Heart right ventricle (tissue), 16 donors: ENCODE results near the gene NPAS3. TPM values are rescaled to one million over a fixed set of nuclear protein-coding genes. Genes with fewer than 3 reads are reported as not detected.

Source experiments
- ATAC-seq, 8 donors: fragments of 200-7000 bp; cut with Tn5 transposase; one replicate each; pipeline ENCODE4 v1.9.1; 2020; ENCODE audit warnings: mild to moderate bottlenecking in 8 of 8, moderate library complexity in 8 of 8, moderate number of reproducible peaks in 1 of 8
- DNase-seq, 2 donors: peaks; one replicate each; pipeline ENCODE4 v3.0.0-alpha.2; 2020
- H3K27ac ChIP-seq, 10 donors: fragments of 200-600 bp; sonication (generic) in 2 of 10; one replicate each; pipeline versions ENCODE4 v1.5.0 to v1.8.0; 2020 to 2022; ENCODE audit warnings: mild to moderate bottlenecking in 3 of 10
- H3K27me3 ChIP-seq, 7 donors: fragments of 200-600 bp; one replicate each; pipeline ENCODE4 v1.8.0; 2021 to 2022; ENCODE audit warnings: mild to moderate bottlenecking in 2 of 7
- H3K36me3 ChIP-seq, 9 donors: fragments of 200-600 bp; sonication (generic) in 1 of 9; one replicate each; pipeline versions ENCODE4 v1.5.0 to v1.8.0; 2020 to 2022; ENCODE audit warnings: mild to moderate bottlenecking in 2 of 9
- H3K4me1 ChIP-seq, 9 donors: fragments of 200-600 bp; sonication (generic) in 1 of 9; one replicate each; pipeline versions ENCODE4 v1.5.0 to v1.8.0; 2020 to 2022; ENCODE audit warnings: mild to moderate bottlenecking in 4 of 9
- H3K4me3 ChIP-seq, 10 donors: fragments of 200-600 bp; sonication (generic) in 2 of 10; one replicate each; pipeline versions ENCODE4 v1.5.0 to v1.8.0; 2020 to 2022; ENCODE audit warnings: mild to moderate bottlenecking in 7 of 10, moderate library complexity in 2 of 10
- H3K9me3 ChIP-seq, 11 donors: fragments of 200-600 bp in 10 of 11; sonication (generic) in 2 of 11; one replicate each; pipeline versions ENCODE4 v1.5.0 to v1.8.0; 2013 to 2022; ENCODE audit warnings: mild to moderate bottlenecking in 2 of 11, control low read depth in 1 of 11, moderate library complexity in 1 of 11
- CTCF ChIP-seq, 9 donors: fragments of 200-600 bp; sonication (generic) in 2 of 9; IDR thresholded peaks; one replicate each; pipeline versions ENCODE4 v1.5.0 to v1.8.0; 2021 to 2022; ENCODE audit warnings: antibody characterized with exemption in 9 of 9, mild to moderate bottlenecking in 5 of 9, moderate library complexity in 1 of 9
- WGBS, 2 donors: extraction: QIAGEN DNeasy Blood & Tissue Kit; methylation state at CpG; one replicate each; pipeline ENCODE4 v1.1.7; 2013; ENCODE audit warnings: inconsistent platforms in 1 of 2; 5-methylcytosine and 5-hydroxymethylcytosine counted together
- intact Hi-C, 10 donors: fragments of 100-400 bp; cut with DNase I; formaldehyde crosslinking; loops; one replicate each; pipeline versions ENCODE4 v1.11.1 to v1.14.2; 2022
- polyA plus RNA-seq, 2 donors: library from polyadenylated mRNA; stranded (reverse); fragments of 200-250 nt; gene quantifications; one replicate each; pipeline ENCODE4 v1.2.3, GENCODE V29; 2013
- total RNA-seq, 10 donors: library from RNA; stranded (reverse); fragmentation: NEBNext Ultra II Directional in 3 of 10; extraction: Animal tissue kit (Norgen Biotek cat#: 25700) in 3 of 10; gene quantifications; one replicate each; pipeline versions ENCODE4 v1.2.1 to v1.2.4, GENCODE V29; 2021 to 2023
- donor health status: Arrhythmogenic right ventricular cardiomyopathy.
- donor health status: ischemic (EF 13 %, LVEDD 7.1; RV severe dilation, severe dysfunction).
- donor health status: healthy with polysubstance abuse.
- donor health status: DM: no; HTN: yes; CAD: no.
- donor health status: DM: no; HTN: no; CAD: no.
- donor health status: ischemic (EF 25% LVEDD 6.9; RV normal size, moderate dysfunction).
- donor health status: ischemic (EF 25% LVEDD 5.7; RV mildly dilated, moderate dysfunction).
- donor health status: healthy.
- donor health status: DM: yes; HTN: yes; CAD: no.
- donor health status: Ischemic cardiomyopathy.
- donor health status: ischemic (EF 35%, LVEDD 5.7; RV mildly dilated, moderate dysfunction).
- donor health status: nonischemic (EF 11% LVEDD 7.7; RV severe dilation, severe dysfunction).
- donor health status: DM: yes; HTN: yes; CAD: no.
- donor health status: PGD.
- donor health status: ischemic (EF 29% LVEDD 5.4; RV normal size, mild dysfunction).
- donor health status: nonischemic (EF 23%, LVEDD 6.1; RV moderate dilation, normal function).

Gene NPAS3
- total and polyA plus RNA-seq, 12 donors = 0.12 to 2.8 (median 0.99) TPM

- no peaks in the 10 kb centered on the region for H3K4me1 ChIP-seq
- no peak overlapping the region for H3K4me3 ChIP-seq
- H3K9me3 ChIP-seq = no peaks in the 10 kb centered on the region
- TF ChIP-seq CTCF (IDR thresholded peaks at IDR 0.05) = peak in 3 of 9 donors; percentile 14 to 22 (median 19)
- 46 to 56% methylated on average over 3 of the region's 3 CpGs for WGBS, 2 donors
- no peak for DNase-seq
- intact Hi-C loops = no loop called here
- no peak for ATAC-seq
- no peak overlapping the region for H3K27ac ChIP-seq
- no peaks in the 10 kb centered on the region for H3K36me3 ChIP-seq
- peaks cover 0 to 15% (median 0%) of the 10 kb centered on the region in 7 donors for H3K27me3 ChIP-seq
Observed at GRCh38 chr14:32913725-32914124, 25.0 kb upstream of the NPAS3 start.

- no peak for DNase-seq
- no peak overlapping the region for H3K27ac ChIP-seq
- TF ChIP-seq CTCF (IDR thresholded peaks at IDR 0.05) = no peak
- peaks cover 0 to 15% (median 0%) of the 10 kb centered on the region in 7 donors for H3K27me3 ChIP-seq
- H3K4me1 ChIP-seq = no peaks in the 10 kb centered on the region
- H3K36me3 ChIP-seq = no peaks in the 10 kb centered on the region
- H3K9me3 ChIP-seq = no peaks in the 10 kb centered on the region
- 91 to 96% methylated on average over 6 of the region's 6 CpGs for WGBS, 2 donors
- no peak overlapping the region for H3K4me3 ChIP-seq
- intact Hi-C loops = no loop called here
- no peak for ATAC-seq
Observed at GRCh38 chr14:32914391-32914790, 24.3 kb upstream of the NPAS3 start.

GRCh38 chr14:32920696-32921276 lies 17.9 kb upstream of the NPAS3 start:
- 65 to 70% methylated on average over 6 of the region's 6 CpGs for WGBS, 2 donors
- DNase-seq (no peak), ATAC-seq (no peak)
- Histone ChIP-seq H3K27ac (no peak overlapping the region), H3K36me3 (no peaks in the 10 kb centered on the region), H3K27me3 (peaks cover 0 to 13% (median 0%) of the 10 kb centered on the region in 7 donors), H3K4me3 (no peak overlapping the region), H3K9me3 (no peaks in the 10 kb centered on the region), H3K4me1 (no peaks in the 10 kb centered on the region)
- no peak for TF ChIP-seq CTCF (IDR thresholded peaks at IDR 0.05)
- intact Hi-C loops = no loop called here

GRCh38 chr14:32925439-32925838 lies 13.2 kb upstream of the NPAS3 start:
- Histone ChIP-seq H3K36me3 (no peaks in the 10 kb centered on the region), H3K27me3 (peaks cover 0 to 25% (median 4%) of the 10 kb centered on the region in 7 donors), H3K9me3 (no peaks in the 10 kb centered on the region), H3K4me1 (no peaks in the 10 kb centered on the region), H3K4me3 (no peak overlapping the region), H3K27ac (no peak overlapping the region)
- ATAC-seq (no peak), DNase-seq (no peak)
- intact Hi-C loops = no loop called here
- no peak for TF ChIP-seq CTCF (IDR thresholded peaks at IDR 0.05)
